ENCODE measurements around the gene ADCYAP1R1.

ADCYAP1R1 gene

DNA sequence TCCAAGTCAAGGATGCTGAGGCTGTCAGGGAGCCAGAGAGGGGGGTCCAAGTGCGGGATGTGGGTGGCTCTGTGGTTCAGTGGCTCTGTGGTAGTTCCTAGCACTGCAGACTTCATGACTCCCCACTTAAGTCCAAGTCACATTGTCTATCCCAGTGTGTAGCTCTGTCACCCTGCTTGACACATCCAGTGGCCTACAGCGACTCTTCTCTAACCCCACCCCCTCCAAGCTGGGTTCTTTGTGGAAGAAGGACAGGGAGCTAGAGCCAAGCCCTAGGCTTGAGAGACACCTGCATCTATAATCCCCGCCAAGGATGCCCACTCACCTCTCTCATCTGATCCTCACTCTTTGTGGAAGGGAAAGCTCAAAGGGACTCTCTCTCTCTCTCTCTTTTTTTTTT, 57.6 kb downstream of the ADCYAP1R1 start:
- H3K4me2 ChIP-seq, result no peak overlapping the region
- no peaks in the 10 kb centered on the region for H3K79me2 ChIP-seq (ENCODE audit: insufficient read depth, low read depth)
- TF ChIP-seq, protein P1, sequence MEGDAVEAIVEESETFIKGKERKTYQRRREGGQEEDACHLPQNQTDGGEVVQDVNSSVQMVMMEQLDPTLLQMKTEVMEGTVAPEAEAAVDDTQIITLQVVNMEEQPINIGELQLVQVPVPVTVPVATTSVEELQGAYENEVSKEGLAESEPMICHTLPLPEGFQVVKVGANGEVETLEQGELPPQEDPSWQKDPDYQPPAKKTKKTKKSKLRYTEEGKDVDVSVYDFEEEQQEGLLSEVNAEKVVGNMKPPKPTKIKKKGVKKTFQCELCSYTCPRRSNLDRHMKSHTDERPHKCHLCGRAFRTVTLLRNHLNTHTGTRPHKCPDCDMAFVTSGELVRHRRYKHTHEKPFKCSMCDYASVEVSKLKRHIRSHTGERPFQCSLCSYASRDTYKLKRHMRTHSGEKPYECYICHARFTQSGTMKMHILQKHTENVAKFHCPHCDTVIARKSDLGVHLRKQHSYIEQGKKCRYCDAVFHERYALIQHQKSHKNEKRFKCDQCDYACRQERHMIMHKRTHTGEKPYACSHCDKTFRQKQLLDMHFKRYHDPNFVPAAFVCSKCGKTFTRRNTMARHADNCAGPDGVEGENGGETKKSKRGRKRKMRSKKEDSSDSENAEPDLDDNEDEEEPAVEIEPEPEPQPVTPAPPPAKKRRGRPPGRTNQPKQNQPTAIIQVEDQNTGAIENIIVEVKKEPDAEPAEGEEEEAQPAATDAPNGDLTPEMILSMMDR (conservative IDR thresholded peaks at IDR 0.05; ENCODE audit: low read depth, low read length), result no peak
- H3K27ac ChIP-seq, result no peak overlapping the region
- no peak overlapping the region for H3K4me3 ChIP-seq (IDR thresholded peaks at IDR 0.05; ENCODE audit: insufficient read depth, low read depth, low read length)
- no peaks in the 10 kb centered on the region for H3K27me3 ChIP-seq (ENCODE audit: insufficient read depth, low read depth)
- no peak overlapping the region for H2AFZ ChIP-seq (ENCODE audit: low read depth)
- H4K20me1 ChIP-seq (ENCODE audit: insufficient read depth), result no peaks in the 10 kb centered on the region
- H3K4me1 ChIP-seq (ENCODE audit: low read depth, poor library complexity, severe bottlenecking), result no peaks in the 10 kb centered on the region
- H3K36me3 ChIP-seq (ENCODE audit: insufficient read depth), result no peaks in the 10 kb centered on the region
- no peak overlapping the region for H3K9ac ChIP-seq

DNA sequence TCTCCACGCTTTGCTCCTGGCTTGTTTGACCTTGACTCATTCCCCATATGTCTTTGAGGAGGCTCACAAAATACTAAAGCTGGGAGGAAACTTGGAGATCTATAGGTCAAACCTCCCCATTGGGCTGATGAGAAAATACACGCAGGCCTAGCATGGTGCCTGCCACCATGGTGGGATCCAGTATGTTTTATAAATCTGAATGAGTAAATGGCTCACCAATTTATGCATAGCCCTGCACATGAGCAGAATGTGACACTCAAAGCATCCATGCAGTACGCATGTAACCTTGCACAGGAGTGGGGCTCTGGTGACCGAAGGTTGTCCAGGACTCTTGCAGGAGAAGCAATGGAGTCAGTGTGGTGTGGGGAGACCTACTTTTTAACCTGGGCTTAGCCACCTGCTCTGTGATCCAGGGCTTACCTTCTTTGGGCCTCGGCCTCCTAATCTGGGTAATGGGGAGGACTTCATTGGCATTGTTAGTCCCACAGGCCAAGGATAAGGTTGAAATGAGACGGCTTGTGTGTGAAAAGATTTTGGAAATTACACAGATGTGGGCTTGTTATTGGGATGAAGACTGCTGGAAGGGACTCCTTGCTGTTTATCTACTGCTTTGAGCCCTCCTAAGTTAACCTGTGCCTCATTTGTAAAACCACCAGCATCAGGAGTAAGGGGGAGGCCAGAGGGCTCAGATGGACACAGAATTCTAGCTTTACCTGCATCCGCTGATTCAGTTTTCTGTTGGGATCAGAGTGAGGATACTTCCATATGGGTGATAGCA, 58.4 kb downstream of the ADCYAP1R1 start:
- Histone ChIP-seq H3K4me3 (IDR thresholded peaks at IDR 0.05; ENCODE audit: insufficient read depth, low read depth, low read length) (no peak overlapping the region), H3K4me1 (ENCODE audit: low read depth, poor library complexity, severe bottlenecking) (no peaks in the 10 kb centered on the region), H3K27me3 (ENCODE audit: insufficient read depth, low read depth) (no peaks in the 10 kb centered on the region), H3K9ac (no peak overlapping the region), H4K20me1 (ENCODE audit: insufficient read depth) (no peaks in the 10 kb centered on the region), H2AFZ (ENCODE audit: low read depth) (no peak overlapping the region), H3K79me2 (ENCODE audit: insufficient read depth, low read depth) (no peaks in the 10 kb centered on the region), H3K36me3 (ENCODE audit: insufficient read depth) (no peaks in the 10 kb centered on the region), H3K4me2 (no peak overlapping the region), H3K27ac (no peak overlapping the region)
- TF ChIP-seq, protein P1 (conservative IDR thresholded peaks at IDR 0.05; ENCODE audit: low read depth, low read length), result no peak

DNA sequence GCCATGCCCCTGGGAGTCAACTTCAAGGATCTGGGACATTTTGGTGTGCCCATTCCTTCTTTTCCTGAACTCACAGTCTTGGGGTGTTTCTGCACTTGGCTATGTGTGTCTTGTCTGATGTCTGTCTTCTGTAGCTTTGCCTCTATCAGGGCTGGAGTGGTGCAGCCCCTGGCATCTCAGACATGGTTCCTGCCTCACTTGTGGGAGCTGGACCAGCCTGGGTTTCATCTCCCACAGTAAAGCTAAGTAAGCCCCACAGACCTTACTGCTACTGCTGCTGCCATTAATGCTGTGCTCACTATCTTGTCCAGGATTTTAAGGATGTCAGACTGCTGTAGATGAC, 59.0 kb downstream of the ADCYAP1R1 start:
- H3K9ac ChIP-seq, result no peak overlapping the region
- no peak overlapping the region for H3K27ac ChIP-seq
- no peak overlapping the region for H3K4me3 ChIP-seq (IDR thresholded peaks at IDR 0.05; ENCODE audit: insufficient read depth, low read depth, low read length)
- TF ChIP-seq, protein P1 (conservative IDR thresholded peaks at IDR 0.05; ENCODE audit: low read depth, low read length), result no peak
- no peaks in the 10 kb centered on the region for H4K20me1 ChIP-seq (ENCODE audit: insufficient read depth)
- H3K4me1 ChIP-seq (ENCODE audit: low read depth, poor library complexity, severe bottlenecking), result no peaks in the 10 kb centered on the region
- no peaks in the 10 kb centered on the region for H3K79me2 ChIP-seq (ENCODE audit: insufficient read depth, low read depth)
- H3K4me2 ChIP-seq, result no peak overlapping the region
- no peak overlapping the region for H2AFZ ChIP-seq (ENCODE audit: low read depth)
- H3K27me3 ChIP-seq (ENCODE audit: insufficient read depth, low read depth), result no peaks in the 10 kb centered on the region
- H3K36me3 ChIP-seq (ENCODE audit: insufficient read depth), result no peaks in the 10 kb centered on the region

DNA sequence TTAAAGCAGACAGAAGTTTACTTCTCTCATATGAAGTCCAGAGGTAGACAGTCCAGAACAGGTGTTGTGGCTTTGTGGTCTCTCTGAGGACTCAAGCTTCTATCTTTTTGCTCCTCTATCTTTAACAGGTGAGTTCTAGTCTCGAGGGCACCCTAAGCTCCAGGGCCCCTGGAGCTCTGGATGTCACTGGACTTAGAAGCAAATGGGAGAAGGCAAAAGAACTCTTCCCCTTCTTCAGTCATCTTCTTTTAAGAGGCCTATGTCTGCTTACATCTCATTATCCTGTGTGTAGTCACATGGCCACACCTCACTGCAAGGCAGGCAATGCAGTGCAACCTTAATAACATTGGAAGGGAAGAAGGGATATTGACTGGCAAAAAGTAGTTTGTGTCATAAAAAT, 61.6 kb downstream of the ADCYAP1R1 start:
- Histone ChIP-seq H3K4me3 (IDR thresholded peaks at IDR 0.05; ENCODE audit: insufficient read depth, low read depth, low read length) (no peak overlapping the region), H3K27me3 (ENCODE audit: insufficient read depth, low read depth) (no peaks in the 10 kb centered on the region), H4K20me1 (ENCODE audit: insufficient read depth) (no peaks in the 10 kb centered on the region), H3K27ac (no peak overlapping the region), H3K36me3 (ENCODE audit: insufficient read depth) (no peaks in the 10 kb centered on the region), H3K4me1 (ENCODE audit: low read depth, poor library complexity, severe bottlenecking) (no peaks in the 10 kb centered on the region), H2AFZ (ENCODE audit: low read depth) (no peak overlapping the region), H3K9ac (no peak overlapping the region), H3K79me2 (ENCODE audit: insufficient read depth, low read depth) (no peaks in the 10 kb centered on the region), H3K4me2 (no peak overlapping the region)
- TF ChIP-seq, protein P1 (conservative IDR thresholded peaks at IDR 0.05; ENCODE audit: low read depth, low read length), result no peak
